HepG2 (cell line): Measurements from ENCODE around the gene XPC. TPM values are rescaled to one million over a fixed set of nuclear protein-coding genes. Genes with fewer than 3 reads are reported as not detected.

Experiments used
- ATAC-seq: fragments of 200-7000 bp; cut with Tn5 transposase; 3 replicates; pipeline ENCODE4 v1.9.1; 2020; ENCODE audit warnings: mild to moderate bottlenecking, moderate library complexity
- BruUV-seq: library from RNA; stranded (reverse); fragments of 400-500 nt; replicated peaks from 2 replicates; lab custom pipeline; 2021; lab: Mats Ljungman, UMichigan
- CTCF ChIA-PET: fragments of 300-600 bp; formaldehyde crosslinking; extraction: SDS; loops from one replicate; lab custom pipeline; 2021; ENCODE audit warnings: low total read pairs, inconsistent platforms, low intra/inter-chr PET ratio; lab: Yijun Ruan, JAX
- POLR2A ChIA-PET: fragments of 350-600 bp; sonication (Branson Sonifier 250); formaldehyde crosslinking; loops from one replicate; lab custom pipeline; 2020; ENCODE audit warnings: antibody characterized with exemption, inconsistent platforms; lab: Yijun Ruan, JAX
- DNase-seq: peaks from one replicate; pipeline ENCODE4 v3.0.0-alpha.2; 2015; ENCODE audit warnings: low spot score
- FAIRE-seq: peaks from 3 replicates; lab custom pipeline; 2011; peaks lifted over from hg19 to GRCh38; lab: Jason Lieb, UNC
- H2AFZ ChIP-seq: one replicate; pipeline ENCODE4 v1.6.1; 2011; ENCODE audit warnings: low read length, inconsistent platforms
- H3K27ac ChIP-seq: fragments of 300-600 bp; 3 replicates; pipeline ENCODE4 v1.8.0; 2011; ENCODE audit warnings: mixed run types, mild to moderate bottlenecking, mixed read lengths, low read length, inconsistent platforms; ENCODE audit not compliant: insufficient read depth; ENCODE audit errors: extremely low read length
- H3K27me3 ChIP-seq, 2 experiments: fragments of 200-600 bp in 1 of 2; 2 replicates in 1 of 2; 3 replicates in 1 of 2; pipeline versions ENCODE4 v1.6.0 to v1.8.0; 2011; ENCODE audit warnings: low read length in 2 of 2, mild to moderate bottlenecking in 2 of 2, moderate library complexity in 2 of 2, inconsistent platforms in 1 of 2; ENCODE audit not compliant: insufficient read depth in 2 of 2, control insufficient read depth in 1 of 2
- H3K36me3 ChIP-seq, 2 experiments: fragments of 200-600 bp in 1 of 2; replicated peaks in 1 of 2; 2 replicates in 1 of 2; 3 replicates in 1 of 2; pipeline versions ENCODE4 v1.5.1 to v1.8.0; 2011; ENCODE audit warnings: low read length in 2 of 2, inconsistent platforms in 1 of 2; ENCODE audit not compliant: insufficient read depth in 2 of 2, control insufficient read depth in 1 of 2
- H3K4me1 ChIP-seq: 2 replicates; pipeline ENCODE4 v1.5.1; 2012; ENCODE audit warnings: low read length, inconsistent platforms; ENCODE audit not compliant: insufficient read depth
- H3K4me2 ChIP-seq: 2 replicates; pipeline ENCODE4 v1.6.0; 2011; ENCODE audit warnings: low read depth, low read length, inconsistent platforms
- H3K4me3 ChIP-seq, 3 experiments: fragments of 200-600 bp in 1 of 3; sonication (generic), shearing (Covaris generic) in 1 of 3; replicated peaks in 1 of 3; 2 replicates each; pipeline ENCODE4 v1.5.1; 2011 to 2016; ENCODE audit warnings: low read length in 3 of 3, inconsistent platforms in 2 of 3, low read depth in 2 of 3, mild to moderate bottlenecking in 2 of 3, control low read depth in 1 of 3, mixed read lengths in 1 of 3; ENCODE audit not compliant: insufficient read depth in 1 of 3
- H3K79me2 ChIP-seq: one replicate; pipeline ENCODE4 v1.6.1; 2011; ENCODE audit warnings: low read length, inconsistent platforms; ENCODE audit not compliant: insufficient read depth
- H3K9ac ChIP-seq: 2 replicates; pipeline ENCODE4 v1.6.0; 2011; ENCODE audit warnings: mild to moderate bottlenecking, low read depth, low read length, inconsistent platforms; ENCODE audit not compliant: insufficient read depth
- H3K9me3 ChIP-seq: 2 replicates; pipeline ENCODE4 v1.5.1; 2012; ENCODE audit warnings: mild to moderate bottlenecking, low read length
- H4K20me1 ChIP-seq: 2 replicates; pipeline ENCODE4 v1.6.0; 2011; ENCODE audit warnings: inconsistent platforms, mild to moderate bottlenecking, low read length, moderate library complexity; ENCODE audit not compliant: insufficient read depth
- BCL6 ChIP-seq: IDR thresholded peaks from 2 replicates; pipeline ENCODE4 v1.6.1; 2016; ENCODE audit warnings: missing genetic modification reagents, missing compliant biosample characterization
- KDM5B ChIP-seq: sonication (generic); formaldehyde crosslinking; IDR thresholded peaks from 2 replicates; pipeline ENCODE4 v1.4.0; 2020; ENCODE audit warnings: missing genetic modification reagents, mild to moderate bottlenecking, borderline replicate concordance
- SKIL ChIP-seq: sonication (generic); formaldehyde crosslinking; IDR thresholded peaks from 2 replicates; pipeline ENCODE4 v1.8.0; 2022; ENCODE audit warnings: missing genetic modification reagents, mild to moderate bottlenecking, moderate library complexity, borderline replicate concordance
- ZC3H4 ChIP-seq: sonication (generic); formaldehyde crosslinking; IDR thresholded peaks from 2 replicates; pipeline ENCODE4 v1.4.0; 2020; ENCODE audit warnings: missing genetic modification reagents, borderline replicate concordance
- ZMYM2 ChIP-seq: sonication (generic); formaldehyde crosslinking; IDR thresholded peaks from 2 replicates; pipeline ENCODE4 v1.8.0; 2022; ENCODE audit warnings: mild to moderate bottlenecking, missing genetic modification reagents
- ZNF362 ChIP-seq: sonication (generic); formaldehyde crosslinking; IDR thresholded peaks from 2 replicates; pipeline ENCODE4 v1.4.0; 2020; ENCODE audit warnings: missing genetic modification reagents, mild to moderate bottlenecking, borderline replicate concordance
- WGBS: methylation state at CpG from one replicate; pipeline ENCODE4 v1.1.6; 2017; ENCODE audit warnings: low lambda C conversion rate; 5-methylcytosine and 5-hydroxymethylcytosine counted together
- in situ Hi-C: cut with HindIII; loops from 2 replicates; pipeline ENCODE4 v1.10.0; 2017; ENCODE audit warnings: low pct_unique_long_range_greater_than_20kb; ENCODE audit not compliant: extremely low pct_ligation_motif_present
- intact Hi-C: fragments of 100-400 bp; cut with micrococcal nuclease; formaldehyde crosslinking; loops from one replicate; pipeline ENCODE4 v1.10.0; 2022; ENCODE audit not compliant: unreplicated experiment
- polyA plus RNA-seq, 8 experiments: library from polyadenylated mRNA; depleted of rRNA in 3 of 8; stranded (reverse) in 7 of 8; unstranded in 1 of 8; fragments of >200 nt; fragmentation: Illumina TruSeq in 4 of 8; extraction: Trizol in 4 of 8; gene quantifications; 2 replicates each; pipeline versions ENCODE4 v1.2.1 to v1.2.3, GENCODE V29; 2011 to 2016; ENCODE audit warnings: low read depth in 4 of 8, missing spikeins in 1 of 8, mixed read lengths in 1 of 8; ENCODE audit not compliant: insufficient read depth in 1 of 8
- total RNA-seq, 5 experiments: library from RNA; depleted of rRNA; stranded (reverse); fragments of >200 nt; fragmentation: Illumina TruSeq; extraction: Trizol; gene quantifications; 2 replicates each; pipeline ENCODE4 v1.2.3, GENCODE V29; 2016; ENCODE audit warnings: low read depth in 1 of 5
- TF ChIP-seq, protein P1 (sequence below): IDR thresholded peaks from 2 replicates; pipeline ENCODE4 v1.6.1; 2016

The XPC gene
- total and polyA plus RNA-seq, 2 of the 13 experiments (the other 11 are each of a cell fraction or from before 2014, with no cell fraction given) = 9.4 to 24.1 TPM

- no peak for TF ChIP-seq ZC3H4 (CRISPR knock-in tag)
- TF ChIP-seq KDM5B (CRISPR knock-in tag) = no peak
- TF ChIP-seq BCL6 = no peak
- TF ChIP-seq SKIL (CRISPR knock-in tag) = no peak
These were observed 9.0 kb downstream of the XPC start (continued) for GRCh38 chr3:14169435-14169834.

DNA sequence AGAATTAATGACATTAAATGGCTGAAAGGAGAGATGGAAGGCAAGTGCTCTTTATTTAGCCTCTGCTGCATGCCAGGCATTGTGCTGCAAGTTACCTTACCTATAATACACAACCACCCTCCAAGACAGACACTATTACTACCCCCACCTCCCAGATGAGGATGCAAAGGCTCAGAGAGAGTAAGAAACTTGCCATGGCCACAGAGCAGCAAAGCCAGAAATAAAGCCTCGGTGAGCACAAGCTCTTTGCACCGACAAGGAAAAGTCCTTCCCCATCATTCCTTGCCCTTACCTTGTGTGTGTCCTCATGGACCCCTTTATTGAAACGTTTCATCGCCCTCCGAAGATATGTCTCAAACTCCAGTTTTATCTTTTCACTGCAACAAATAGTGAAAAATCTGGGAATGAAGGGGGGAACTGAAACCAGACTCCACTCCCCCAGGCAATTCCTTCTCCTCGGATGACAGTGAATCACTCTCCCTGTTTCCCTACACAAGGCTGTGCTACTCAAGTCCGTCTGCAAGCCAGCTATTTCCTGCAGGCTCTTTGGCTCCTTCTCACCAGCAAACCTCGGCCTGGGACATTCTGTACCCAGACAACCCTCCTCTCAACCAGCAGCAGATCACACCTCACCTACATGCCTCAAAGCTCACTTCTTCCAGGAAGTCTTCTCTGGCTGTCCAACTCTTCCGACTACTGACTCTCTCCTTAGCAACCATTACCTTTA is 11.4 kb downstream of the XPC start:
- no TSS peak for BruUV-seq
- H3K9ac ChIP-seq = no peak overlapping the region
- no peaks in the 10 kb centered on the region for H3K79me2 ChIP-seq
- in situ Hi-C loops = no loop called here
- H4K20me1 ChIP-seq = no peaks in the 10 kb centered on the region
- no peak for TF ChIP-seq ZNF362
- TF ChIP-seq, protein P1, sequence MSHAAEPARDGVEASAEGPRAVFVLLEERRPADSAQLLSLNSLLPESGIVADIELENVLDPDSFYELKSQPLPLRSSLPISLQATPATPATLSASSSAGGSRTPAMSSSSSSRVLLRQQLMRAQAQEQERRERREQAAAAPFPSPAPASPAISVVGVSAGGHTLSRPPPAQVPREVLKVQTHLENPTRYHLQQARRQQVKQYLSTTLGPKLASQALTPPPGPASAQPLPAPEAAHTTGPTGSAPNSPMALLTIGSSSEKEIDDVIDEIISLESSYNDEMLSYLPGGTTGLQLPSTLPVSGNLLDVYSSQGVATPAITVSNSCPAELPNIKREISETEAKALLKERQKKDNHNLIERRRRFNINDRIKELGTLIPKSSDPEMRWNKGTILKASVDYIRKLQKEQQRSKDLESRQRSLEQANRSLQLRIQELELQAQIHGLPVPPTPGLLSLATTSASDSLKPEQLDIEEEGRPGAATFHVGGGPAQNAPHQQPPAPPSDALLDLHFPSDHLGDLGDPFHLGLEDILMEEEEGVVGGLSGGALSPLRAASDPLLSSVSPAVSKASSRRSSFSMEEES (CRISPR knock-in tag) = no peak
- no peak for TF ChIP-seq ZMYM2 (CRISPR knock-in tag)
- 95% methylated on average over 9 of the region's 9 CpGs for WGBS
- FAIRE-seq = no peak
- ATAC-seq = no peak
- H3K36me3 ChIP-seq = peaks cover 18 to 98% of the 10 kb centered on the region in 2 experiments
- H3K27ac ChIP-seq = no peak overlapping the region
- H3K4me1 ChIP-seq = no peaks in the 10 kb centered on the region
- no peak for DNase-seq
- CTCF ChIA-PET = no interaction called here
- no peak overlapping the region for H3K4me3 ChIP-seq
- POLR2A ChIA-PET = interaction anchor here (2.5 kb wide), 1 partner anchor 11 kb away, joined by 8 read pairs; the partner anchor contains the start of genes LSM3 and XPC
- no peak overlapping the region for H3K4me2 ChIP-seq
- intact Hi-C loops = no loop called here
- peaks cover 2% of the 10 kb centered on the region; the same call in 1 of the 2 replicates for H3K9me3 ChIP-seq
- H2AFZ ChIP-seq = no peak overlapping the region
- no peaks in the 10 kb centered on the region for H3K27me3 ChIP-seq
